GM13976 (cell line): ENCODE measurements around the gene LY86.

Source experiments
- DNase-seq: peaks from one replicate; pipeline ENCODE4 v3.0.0; 2012; ENCODE audit warnings: low spot score
- CTCF ChIP-seq: IDR thresholded peaks from 2 replicates; pipeline ENCODE4 v1.5.1; 2012; ENCODE audit warnings: borderline replicate concordance, mild to moderate bottlenecking; ENCODE audit not compliant: insufficient read depth; ENCODE audit errors: extremely low read depth, missing control alignments, control extremely low read depth
- in situ Hi-C: fragments of 300-500 bp; cut with MboI; formaldehyde crosslinking; loops from one replicate; pipeline ENCODE4 v1.12.0; 2022; ENCODE audit warnings: low sequenced_read_pairs, mixed read lengths, inconsistent platforms; ENCODE audit not compliant: unreplicated experiment

The LY86 gene

GRCh38 chr6:6619021-6619794 is 30.7 kb downstream of the LY86 start:
- no peak for DNase-seq
- in situ Hi-C loops, result no loop called here

GRCh38 chr6:6620766-6621425 is 32.4 kb downstream of the LY86 start:
- in situ Hi-C loops, result no loop called here

More at GRCh38 chr6:6619021-6619794, 30.7 kb downstream of the LY86 start:
- no peak for TF ChIP-seq CTCF

GRCh38 chr6:6622501-6622900 is 34.0 kb downstream of the LY86 start:
- DNase-seq, result no peak
- no peak for TF ChIP-seq CTCF
- in situ Hi-C loops, result no loop called here

More at GRCh38 chr6:6620766-6621425, 32.4 kb downstream of the LY86 start:
- no peak for DNase-seq
- no peak for TF ChIP-seq CTCF

- DNase-seq, result no peak
- no peak for TF ChIP-seq CTCF
- in situ Hi-C loops, result no loop called here
These were observed 35.0 kb downstream of the LY86 start for GRCh38 chr6:6623553-6623952.

GRCh38 chr6:6624269-6624990 is 35.9 kb downstream of the LY86 start:
- in situ Hi-C loops, result no loop called here
- TF ChIP-seq CTCF, result no peak
- DNase-seq, result no peak

GRCh38 chr6:6626187-6626586 is 37.7 kb downstream of the LY86 start:
- in situ Hi-C loops, result no loop called here
- no peak for TF ChIP-seq CTCF
- no peak for DNase-seq
